ENCODE measurements around the gene COL13A1. TPM values are rescaled to one million over a fixed set of nuclear protein-coding genes. Genes with fewer than 3 reads are reported as not detected.

COL13A1 gene
- total RNA-seq, 1 donor from 2014 or later: not detected

DNA sequence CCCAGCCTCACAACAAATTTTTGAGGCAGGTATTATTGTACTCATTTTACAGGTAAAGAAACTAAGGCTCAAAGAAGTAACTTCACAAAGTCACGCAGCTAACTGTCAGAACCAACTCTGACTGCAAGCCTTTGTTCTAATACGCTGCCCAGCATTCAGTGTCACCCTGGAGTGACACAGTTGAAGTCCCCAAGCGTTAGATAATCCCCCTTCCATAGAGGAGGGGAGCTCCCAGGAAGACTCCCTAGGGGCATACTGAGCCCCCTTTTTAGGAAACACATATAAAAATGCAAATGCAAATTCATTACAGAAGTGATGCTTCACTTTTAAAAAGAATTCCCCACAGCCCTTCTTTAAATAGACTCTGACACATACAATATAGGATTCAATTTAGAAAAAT, 150.0 kb downstream of the COL13A1 start:
- intact Hi-C loops (cut with DNase I): no loop called here
- DNase-seq (ENCODE audit: extremely low spot score in 2 of 2): no peak

GRCh38 chr10:69952069-69952800, 150.5 kb downstream of the COL13A1 start:
- Histone ChIP-seq H3K27me3 (no peaks in the 10 kb centered on the region), H3K36me3 (no peaks in the 10 kb centered on the region), H3K9me3 (no peaks in the 10 kb centered on the region), H3K4me1 (peaks cover 5% of the 10 kb centered on the region), H3K4me3 (no peak overlapping the region), H3K27ac (no peak overlapping the region)
- TF ChIP-seq POLR2A (IDR thresholded peaks at IDR 0.05): no peak
- TF ChIP-seq, protein P1, sequence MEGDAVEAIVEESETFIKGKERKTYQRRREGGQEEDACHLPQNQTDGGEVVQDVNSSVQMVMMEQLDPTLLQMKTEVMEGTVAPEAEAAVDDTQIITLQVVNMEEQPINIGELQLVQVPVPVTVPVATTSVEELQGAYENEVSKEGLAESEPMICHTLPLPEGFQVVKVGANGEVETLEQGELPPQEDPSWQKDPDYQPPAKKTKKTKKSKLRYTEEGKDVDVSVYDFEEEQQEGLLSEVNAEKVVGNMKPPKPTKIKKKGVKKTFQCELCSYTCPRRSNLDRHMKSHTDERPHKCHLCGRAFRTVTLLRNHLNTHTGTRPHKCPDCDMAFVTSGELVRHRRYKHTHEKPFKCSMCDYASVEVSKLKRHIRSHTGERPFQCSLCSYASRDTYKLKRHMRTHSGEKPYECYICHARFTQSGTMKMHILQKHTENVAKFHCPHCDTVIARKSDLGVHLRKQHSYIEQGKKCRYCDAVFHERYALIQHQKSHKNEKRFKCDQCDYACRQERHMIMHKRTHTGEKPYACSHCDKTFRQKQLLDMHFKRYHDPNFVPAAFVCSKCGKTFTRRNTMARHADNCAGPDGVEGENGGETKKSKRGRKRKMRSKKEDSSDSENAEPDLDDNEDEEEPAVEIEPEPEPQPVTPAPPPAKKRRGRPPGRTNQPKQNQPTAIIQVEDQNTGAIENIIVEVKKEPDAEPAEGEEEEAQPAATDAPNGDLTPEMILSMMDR (IDR thresholded peaks at IDR 0.05): no peak
- TF ChIP-seq POLR2AphosphoS5 (IDR thresholded peaks at IDR 0.05; ENCODE audit: insufficient read depth in 1 of 2, low read depth in 1 of 2): no peak
- intact Hi-C loops (cut with DNase I): no loop called here
- DNase-seq (ENCODE audit: extremely low spot score in 2 of 2): no peak

More for the DNA sequence above, 150.0 kb downstream of the COL13A1 start:
- Histone ChIP-seq H3K27ac (no peak overlapping the region), H3K9me3 (no peaks in the 10 kb centered on the region), H3K4me3 (no peak overlapping the region), H3K4me1 (peaks cover 5% of the 10 kb centered on the region), H3K27me3 (no peaks in the 10 kb centered on the region), H3K36me3 (no peaks in the 10 kb centered on the region)
- TF ChIP-seq POLR2A (IDR thresholded peaks at IDR 0.05): no peak

DNA sequence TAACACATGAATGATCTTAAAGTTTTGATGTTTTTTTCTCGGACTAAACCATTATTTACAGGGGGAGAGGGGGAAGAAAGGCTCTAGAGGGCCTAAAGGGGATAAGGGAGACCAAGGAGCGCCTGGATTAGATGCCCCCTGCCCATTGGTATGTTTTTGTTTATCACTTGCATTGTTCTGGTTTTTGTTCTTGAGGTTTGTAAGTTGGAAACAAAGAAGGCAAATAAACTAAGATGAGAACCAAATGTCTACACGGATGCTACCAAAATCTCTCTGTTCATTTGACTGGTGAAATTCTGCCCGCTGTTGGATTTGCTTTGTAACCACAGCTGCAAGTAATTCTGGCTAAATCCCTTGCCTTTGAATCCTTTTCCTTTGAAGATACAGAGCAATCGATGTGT, 151.1 kb downstream of the COL13A1 start:
- H3K4me3 ChIP-seq: no peak overlapping the region
- TF ChIP-seq, protein P1 (IDR thresholded peaks at IDR 0.05): no peak
- TF ChIP-seq POLR2A (IDR thresholded peaks at IDR 0.05) (no peak), POLR2AphosphoS5 (IDR thresholded peaks at IDR 0.05; ENCODE audit: insufficient read depth in 1 of 2, low read depth in 1 of 2) (no peak)
- no peaks in the 10 kb centered on the region for H3K27me3 ChIP-seq
- peaks cover 5% of the 10 kb centered on the region for H3K4me1 ChIP-seq
- no peaks in the 10 kb centered on the region for H3K36me3 ChIP-seq
- no peak for DNase-seq (ENCODE audit: extremely low spot score in 2 of 2)
- no peaks in the 10 kb centered on the region for H3K9me3 ChIP-seq
- no peak overlapping the region for H3K27ac ChIP-seq
- intact Hi-C loops (cut with DNase I): no loop called here

- Histone ChIP-seq H3K9me3 (no peaks in the 10 kb centered on the region), H3K27me3 (no peaks in the 10 kb centered on the region), H3K27ac (no peak overlapping the region), H3K36me3 (no peaks in the 10 kb centered on the region), H3K4me1 (peaks cover 5% of the 10 kb centered on the region), H3K4me3 (no peak overlapping the region)
- TF ChIP-seq POLR2A (IDR thresholded peaks at IDR 0.05): no peak
- TF ChIP-seq POLR2AphosphoS5 (IDR thresholded peaks at IDR 0.05; ENCODE audit: insufficient read depth in 1 of 2, low read depth in 1 of 2): no peak
- TF ChIP-seq, protein P1 (IDR thresholded peaks at IDR 0.05): no peak
- intact Hi-C loops (cut with DNase I): no loop called here
- no peak for DNase-seq (ENCODE audit: extremely low spot score in 2 of 2)
Measured at GRCh38 chr10:69953851-69954250, 152.1 kb downstream of the COL13A1 start.

GRCh38 chr10:69955211-69955805, 153.6 kb downstream of the COL13A1 start:
- TF ChIP-seq, protein P1 (IDR thresholded peaks at IDR 0.05): no peak
- TF ChIP-seq POLR2A (IDR thresholded peaks at IDR 0.05): no peak
- no peak for TF ChIP-seq POLR2AphosphoS5 (IDR thresholded peaks at IDR 0.05; ENCODE audit: insufficient read depth in 1 of 2, low read depth in 1 of 2)
- Histone ChIP-seq H3K27ac (no peak overlapping the region), H3K27me3 (no peaks in the 10 kb centered on the region), H3K36me3 (no peaks in the 10 kb centered on the region), H3K4me1 (peaks cover 5% of the 10 kb centered on the region), H3K9me3 (no peaks in the 10 kb centered on the region), H3K4me3 (no peak overlapping the region)
- no peak for DNase-seq (ENCODE audit: extremely low spot score in 2 of 2)
- intact Hi-C loops (cut with DNase I): no loop called here

All from vagina (tissue), 2 donors.